HG03571 (cell line): Measurements from ENCODE around the gene APOL2.
"Not testable (repeated sequence)": the region's sequence is repeated elsewhere in the genome, so short reads cannot be mapped to it uniquely, and the experiment has no call there.

ENCODE experiments used
- ATAC-seq: cut with Tn5 transposase; IDR thresholded peaks from one replicate; pipeline ENCODE4 v1.9.1; 2021; ENCODE audit not compliant: unreplicated experiment

APOL2 gene

GRCh38 chr22:36244522-36245391 is 5.4 kb upstream of the APOL2 start:
- ATAC-seq: no peak

GRCh38 chr22:36243986-36244385 is 4.7 kb upstream of the APOL2 start:
- ATAC-seq: no peak

- no peak for ATAC-seq
Measured at GRCh38 chr22:36239150-36239400, 252 bp downstream of the APOL2 start.

GRCh38 chr22:36238373-36239149 is 766 bp downstream of the APOL2 start:
- ATAC-seq: no peak

GRCh38 chr22:36237462-36238372 is 1.6 kb downstream of the APOL2 start:
- no peak for ATAC-seq

GRCh38 chr22:36236388-36237319 is 2.7 kb downstream of the APOL2 start:
- no peak for ATAC-seq

- no peak for ATAC-seq
Measured at GRCh38 chr22:36235585-36235984, 3.7 kb downstream of the APOL2 start.

GRCh38 chr22:36234919-36235318 is 4.4 kb downstream of the APOL2 start:
- ATAC-seq: no peak

- no peak for ATAC-seq
Measured at GRCh38 chr22:36234213-36234612, 5.1 kb downstream of the APOL2 start.

- no peak for ATAC-seq
Measured at GRCh38 chr22:36233796-36234195, 5.5 kb downstream of the APOL2 start.

- no peak for ATAC-seq
Measured at GRCh38 chr22:36232715-36233401, 6.5 kb downstream of the APOL2 start.

GRCh38 chr22:36231051-36231450 is 8.3 kb downstream of the APOL2 start:
- ATAC-seq: not testable (repeated sequence)

- not testable (repeated sequence) for ATAC-seq
Measured at GRCh38 chr22:36229649-36230048, 9.7 kb downstream of the APOL2 start.

- no peak for ATAC-seq
Measured at GRCh38 chr22:36228944-36229343, 10.4 kb downstream of the APOL2 start.

- ATAC-seq: not testable (repeated sequence)
Measured at GRCh38 chr22:36228369-36228768, 11.0 kb downstream of the APOL2 start.

- no peak for ATAC-seq
Measured at GRCh38 chr22:36227806-36228205, 11.5 kb downstream of the APOL2 start.

- ATAC-seq: no peak
Measured at GRCh38 chr22:36227396-36227795, 11.9 kb downstream of the APOL2 start.

- ATAC-seq: no peak
Measured at GRCh38 chr22:36226189-36226588, 13.1 kb downstream of the APOL2 start.

GRCh38 chr22:36225333-36225922 is 13.9 kb downstream of the APOL2 start:
- ATAC-seq: no peak
